CD4-positive, alpha-beta T cell treated with Interleukin-2 at 100 ng/mL for 4 hours (primary cell): ENCODE data around the gene PAFAH2.
"Not testable (repeated sequence)": the region's sequence is repeated elsewhere in the genome, so short reads cannot be mapped to it uniquely, and the experiment has no call there.

Experiments
- DNase-seq: peaks from one replicate; pipeline ENCODE4 v3.0.0-alpha.2; 2020; ENCODE audit warnings: low spot score

Gene PAFAH2

DNA sequence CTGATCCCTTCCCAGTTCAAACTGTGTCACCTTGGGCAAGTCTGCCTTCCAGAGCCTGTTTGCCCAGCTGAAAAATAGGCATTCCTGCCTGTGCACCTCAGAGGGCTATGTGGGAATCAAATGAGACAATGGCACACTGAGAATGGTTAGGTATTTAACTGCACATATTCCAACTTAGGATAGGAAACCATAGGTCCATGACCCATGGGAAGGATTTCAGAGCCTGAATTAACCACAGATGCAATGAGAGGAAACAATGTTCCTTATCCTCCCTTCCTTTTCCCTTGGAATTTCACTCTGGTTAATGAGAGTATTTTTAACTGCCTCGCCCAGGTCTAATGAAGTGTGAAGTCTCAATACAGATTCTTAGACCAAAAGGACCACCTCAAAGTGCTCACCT, 12.7 kb downstream of the PAFAH2 start:
- no peak for DNase-seq

DNA sequence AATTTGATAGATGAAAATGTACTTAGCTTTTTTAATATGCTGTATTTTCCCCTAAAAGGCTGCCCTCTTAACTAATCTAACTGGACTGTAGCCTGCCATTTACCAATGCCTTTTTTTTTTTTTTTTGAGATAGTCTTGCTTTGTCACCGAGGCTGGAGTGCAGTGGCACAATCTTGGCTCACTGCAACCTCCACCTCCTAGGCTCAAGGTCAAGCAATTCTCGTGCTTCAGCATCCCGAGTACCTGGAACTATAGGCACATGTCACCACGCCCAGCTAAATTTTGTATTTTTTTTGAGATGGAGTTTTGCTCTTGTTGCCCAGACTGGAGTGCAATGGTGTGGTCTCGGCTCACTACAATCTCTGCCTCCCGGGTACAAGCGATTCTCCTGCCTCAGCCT, 18.7 kb downstream of the PAFAH2 start:
- no peak for DNase-seq

DNA sequence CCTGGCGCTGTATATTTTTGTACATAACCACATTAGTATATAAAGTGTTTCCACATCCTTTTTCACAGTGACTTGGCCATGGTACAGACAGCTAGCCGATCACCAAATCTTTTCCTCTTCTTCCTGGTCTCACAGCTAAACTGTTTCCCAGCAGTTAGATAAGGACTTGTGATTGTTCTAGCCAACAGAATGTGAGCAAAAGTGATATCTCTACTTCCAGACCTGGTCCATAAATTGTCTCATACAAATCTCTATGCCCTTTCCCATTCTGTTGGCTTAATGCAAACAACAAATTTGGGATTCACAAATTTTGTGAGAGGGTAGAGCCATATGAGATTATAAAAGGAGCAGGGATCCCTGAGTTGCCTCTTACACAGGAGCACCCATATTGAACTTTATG, 19.5 kb downstream of the PAFAH2 start:
- DNase-seq: no peak

DNA sequence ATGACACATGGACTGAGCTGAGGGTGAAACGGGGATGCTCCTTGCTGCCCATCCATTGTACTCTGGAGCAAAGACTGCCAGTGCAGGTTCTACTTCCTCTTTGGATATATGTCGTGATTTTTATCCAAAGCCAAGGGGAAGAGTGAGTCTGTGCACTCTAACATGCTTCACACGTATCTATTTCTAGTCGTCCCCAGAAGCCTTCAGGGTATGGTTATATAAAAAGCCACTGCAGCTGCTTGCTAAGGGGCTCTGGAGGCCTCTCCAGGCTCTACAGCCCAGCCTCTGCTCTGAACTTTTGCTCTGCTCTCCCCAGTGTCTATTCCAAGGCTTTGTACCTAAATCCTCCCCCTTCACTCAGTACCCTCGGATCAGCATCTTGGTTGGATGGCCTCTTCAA, 20.1 kb downstream of the PAFAH2 start:
- DNase-seq: no peak

DNA sequence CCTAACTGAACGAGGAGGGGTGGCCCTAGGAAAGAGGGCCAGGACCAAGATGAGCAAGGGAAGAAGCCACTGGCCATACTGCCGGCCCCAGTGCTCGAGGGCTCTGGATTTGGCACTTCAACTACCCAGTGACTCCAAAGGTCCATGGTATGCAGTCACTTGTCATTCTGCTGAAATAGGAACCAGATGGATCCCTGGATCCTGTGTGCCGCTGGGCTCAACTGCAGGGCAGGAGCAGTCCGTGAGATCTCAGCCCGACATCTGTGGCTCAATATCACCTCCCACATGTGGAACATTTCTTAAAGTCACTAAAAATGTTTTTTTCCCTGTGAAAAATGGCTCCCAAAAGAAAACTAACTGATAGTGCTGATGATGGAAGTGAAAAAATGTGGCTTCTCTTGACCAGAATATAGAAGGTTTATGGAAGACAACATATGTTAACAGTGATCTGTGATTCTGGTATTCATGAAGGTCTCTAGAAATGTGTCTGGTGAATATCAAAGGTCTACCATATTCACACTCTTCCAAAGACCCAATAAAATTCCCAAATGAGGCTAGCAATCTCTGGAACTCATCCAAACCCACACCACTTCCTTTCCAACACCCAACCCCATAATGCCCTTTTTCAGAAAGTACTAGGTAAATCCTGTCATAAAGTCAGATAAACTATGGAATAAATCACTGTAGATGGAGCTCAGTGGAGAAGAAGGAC, 24.1 kb downstream of the PAFAH2 start:
- no peak for DNase-seq

DNA sequence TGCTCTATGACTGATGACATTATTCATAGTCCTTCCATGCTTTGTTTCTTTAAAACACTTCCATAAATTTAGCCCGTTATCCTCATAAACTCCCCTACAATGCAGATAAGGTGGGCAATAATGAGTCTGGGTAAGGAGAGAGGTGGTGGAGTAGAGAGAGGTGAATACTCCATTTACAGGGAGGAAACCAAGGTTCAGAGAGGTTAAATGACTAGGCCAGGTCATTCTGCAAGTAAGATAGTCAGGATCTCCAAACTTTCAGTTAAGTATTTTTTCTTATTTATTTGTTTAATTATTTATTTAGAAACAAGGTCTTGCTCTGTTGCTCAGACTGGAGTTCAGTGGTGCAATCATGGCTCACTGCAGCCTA, 26.1 kb downstream of the PAFAH2 start:
- DNase-seq: no peak

DNA sequence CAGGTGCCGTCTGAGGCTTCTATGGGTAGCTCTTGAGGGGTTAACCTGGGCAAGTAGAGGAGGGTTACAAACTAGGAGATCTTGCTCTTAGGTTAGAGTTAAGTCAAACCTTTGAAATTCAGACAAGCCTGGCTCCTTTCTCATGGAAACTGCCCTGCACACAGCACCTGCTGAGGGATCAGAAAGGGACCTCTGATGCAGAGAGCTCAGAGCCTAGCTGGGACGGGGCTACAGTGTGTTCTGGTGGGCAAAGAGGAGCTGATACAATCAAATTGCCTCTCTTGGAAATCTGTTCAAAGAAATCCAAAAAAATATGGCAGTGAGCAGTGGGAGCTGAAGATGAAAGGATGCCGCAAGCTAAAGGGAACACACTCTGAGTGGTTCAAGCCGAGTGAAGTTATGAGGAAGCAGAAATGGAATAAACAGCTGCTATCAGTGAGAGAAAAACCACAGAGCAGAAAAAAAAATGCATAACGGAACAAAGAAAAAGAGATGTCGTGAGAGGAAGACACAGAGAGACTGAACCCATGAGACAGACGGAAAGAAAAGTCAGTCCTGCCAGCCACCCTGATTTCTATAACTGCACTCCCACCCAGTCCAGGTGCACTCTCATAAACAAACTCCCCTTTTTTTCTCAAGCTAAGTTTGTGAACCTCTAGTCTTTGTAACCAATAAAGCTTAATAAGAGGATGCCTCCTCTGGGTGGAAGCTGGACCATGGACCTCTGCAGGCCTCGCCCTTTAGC, 26.6 kb downstream of the PAFAH2 start:
- DNase-seq: peak; percentile 12

DNA sequence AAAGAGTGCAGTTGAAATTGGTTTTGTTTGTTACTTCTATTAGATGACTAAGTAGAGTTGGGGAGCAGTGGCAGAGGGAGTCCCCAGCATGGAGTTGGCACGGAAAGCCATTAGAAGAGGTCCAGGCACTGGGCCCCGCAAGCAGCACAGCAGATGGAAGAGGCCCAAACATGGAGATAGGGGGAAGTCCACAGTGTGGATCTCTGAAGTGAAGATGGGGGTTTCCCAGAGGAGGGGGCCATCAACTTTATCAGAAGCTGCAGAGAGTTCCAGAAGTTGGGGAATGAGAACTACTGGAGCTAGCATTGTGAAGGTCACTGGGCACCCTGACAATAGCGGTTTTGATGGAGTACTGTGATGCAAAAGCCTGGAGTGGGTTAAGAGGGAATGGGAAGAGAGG, 30.6 kb downstream of the PAFAH2 start:
- DNase-seq: no peak

DNA sequence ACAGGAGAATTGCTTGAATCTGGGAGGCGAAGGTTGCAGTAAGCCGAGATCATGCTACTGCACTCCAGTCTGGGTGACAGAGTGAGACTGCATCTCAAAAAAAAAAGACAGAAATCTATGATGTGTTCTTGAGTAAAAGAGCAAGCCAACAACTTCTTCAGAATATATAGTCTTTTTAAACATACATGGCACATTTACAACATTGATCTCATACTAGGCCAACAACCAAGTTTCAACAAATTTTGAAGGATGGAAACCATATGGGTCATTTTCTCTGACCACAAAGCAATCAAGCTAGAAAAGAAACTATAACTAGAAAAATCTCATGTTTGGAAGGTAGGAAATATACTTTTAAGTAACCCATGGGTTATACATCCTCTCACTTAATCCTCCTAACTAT, 38.3 kb downstream of the PAFAH2 start:
- no peak for DNase-seq

DNA sequence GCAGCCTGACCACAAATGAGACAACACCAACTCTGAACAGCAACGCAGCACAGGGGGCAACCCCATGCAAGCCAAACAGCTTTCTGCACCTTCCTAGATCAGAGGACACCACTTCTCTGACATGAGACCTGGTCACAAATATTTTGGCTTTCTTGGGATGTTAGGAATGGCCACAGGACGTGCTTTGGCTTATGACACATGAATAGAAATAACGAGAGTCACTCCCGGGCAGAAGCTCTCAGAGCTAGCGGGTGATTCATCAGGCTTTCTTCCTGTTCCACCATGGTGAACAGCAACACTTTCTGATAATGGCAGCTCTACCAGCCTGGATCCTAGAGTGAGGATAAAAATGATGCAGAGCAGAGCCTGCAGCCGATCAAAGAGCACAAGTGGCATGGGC, 39.4 kb downstream of the PAFAH2 start:
- no peak for DNase-seq

DNA sequence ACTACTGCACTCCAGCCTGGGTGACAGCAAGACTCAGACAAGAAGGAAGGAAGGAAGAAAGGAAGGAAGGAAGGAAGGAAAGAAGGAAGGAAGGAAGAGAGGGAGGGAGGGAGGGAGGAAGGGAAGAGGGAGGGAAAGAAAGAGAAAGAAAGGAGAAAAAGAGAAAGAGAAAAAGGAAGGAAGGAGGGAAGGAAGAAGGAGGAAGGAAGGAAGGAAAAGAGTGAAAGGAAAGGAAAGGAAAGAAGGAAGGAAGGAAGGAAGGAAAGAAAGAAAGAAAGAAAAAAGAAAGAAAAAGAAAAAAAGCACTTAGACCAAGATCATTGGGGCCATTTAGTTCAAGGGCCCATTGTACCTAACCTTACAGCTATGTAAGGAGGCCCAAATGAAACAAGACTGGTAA, 42.3 kb downstream of the PAFAH2 start:
- no peak for DNase-seq

DNA sequence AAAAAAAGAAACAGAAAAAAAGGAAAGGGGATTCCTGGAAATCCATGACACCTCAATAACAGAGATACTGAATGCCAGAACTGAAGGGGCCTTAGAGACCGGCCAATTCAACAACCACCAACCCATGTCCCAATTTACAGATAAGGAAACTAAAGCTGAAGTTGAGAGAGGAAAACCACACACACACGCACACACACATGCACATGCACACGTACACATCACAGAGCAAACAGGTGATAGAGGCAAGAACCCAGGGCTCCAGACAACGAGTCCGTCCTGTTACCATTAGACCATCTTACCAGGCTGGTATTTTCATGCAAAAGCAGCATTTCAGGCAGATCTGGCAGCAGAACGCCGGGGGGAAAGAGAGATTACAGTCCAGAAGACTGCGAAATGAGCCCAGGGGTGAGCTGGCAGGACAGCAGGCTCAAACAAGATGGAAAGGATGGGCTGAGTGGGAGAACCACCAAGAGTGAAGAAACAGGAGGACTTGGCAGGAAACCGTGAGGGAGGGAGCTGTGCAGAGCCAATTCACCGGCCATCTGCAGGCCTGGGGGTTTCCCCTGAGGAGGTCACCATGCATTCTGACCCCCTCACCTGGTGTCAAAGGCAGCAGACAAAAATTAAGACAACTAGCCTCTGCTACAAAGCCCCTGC, 43.5 kb downstream of the PAFAH2 start:
- no peak for DNase-seq

DNA sequence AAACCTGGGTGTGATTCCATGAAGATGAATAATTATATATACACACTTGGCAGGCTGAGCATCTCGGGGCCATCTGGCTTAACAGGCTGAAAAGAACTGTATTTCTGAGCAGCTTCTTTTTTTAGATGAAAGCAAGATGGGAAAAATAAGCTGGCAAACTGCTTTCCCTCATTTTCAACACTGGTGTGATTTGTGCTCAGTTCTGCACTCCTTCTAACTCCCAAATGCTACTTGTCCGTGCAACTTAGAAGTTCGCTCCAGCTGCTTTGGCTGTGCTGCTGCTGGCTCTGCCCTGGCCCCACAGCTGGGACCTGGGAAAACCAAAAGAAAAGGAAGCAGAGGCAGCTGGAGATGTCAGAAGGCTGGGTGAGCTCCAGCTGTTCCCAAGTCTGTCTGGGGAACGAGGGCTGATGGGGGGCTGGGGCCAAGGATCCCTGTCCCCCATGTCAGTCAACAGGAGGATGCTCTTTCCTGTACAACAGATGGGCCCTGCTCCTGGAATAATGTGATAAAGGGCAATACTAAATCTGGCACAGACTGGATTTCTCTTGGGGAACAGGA, 44.9 kb downstream of the PAFAH2 start:
- no peak for DNase-seq

DNA sequence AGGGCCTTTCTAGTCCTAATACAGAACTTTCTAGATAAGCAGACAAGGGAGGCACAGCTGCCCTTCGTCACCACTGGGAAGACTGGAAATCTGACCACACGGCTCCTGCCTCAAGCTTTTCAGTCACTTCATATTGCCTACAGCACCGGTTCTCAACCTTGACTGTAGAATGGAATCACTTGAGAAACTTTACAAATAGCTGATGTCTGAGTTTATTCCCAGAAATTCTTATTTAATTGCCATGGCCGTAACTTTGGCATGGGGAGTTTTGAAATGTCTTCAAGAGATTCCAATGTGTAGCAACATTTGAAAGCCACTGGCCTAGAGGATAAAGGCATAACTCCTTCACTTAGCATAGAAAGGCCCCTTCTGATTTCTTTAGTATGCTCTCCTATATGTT, 49.2 kb downstream of the PAFAH2 start:
- DNase-seq: no peak

DNA sequence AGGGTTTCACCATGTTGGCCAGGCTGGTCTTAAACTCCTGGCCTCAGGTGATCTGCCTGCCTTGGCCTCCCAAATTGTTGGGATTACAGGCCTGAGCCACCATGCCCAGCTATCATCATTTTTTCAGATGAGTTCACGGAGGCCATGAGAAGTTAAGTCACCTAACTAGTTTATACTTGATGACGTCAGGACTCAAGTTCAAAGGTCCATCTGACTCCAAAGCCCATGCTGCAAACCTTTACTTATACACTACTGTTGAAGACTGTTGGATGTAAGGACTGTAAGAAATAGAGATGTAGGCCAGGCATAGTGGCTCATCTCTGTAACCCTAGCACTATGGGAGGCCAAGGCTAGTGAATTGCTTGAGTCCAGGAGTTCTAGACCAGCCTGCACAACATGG, 50.8 kb downstream of the PAFAH2 start:
- no peak for DNase-seq

DNA sequence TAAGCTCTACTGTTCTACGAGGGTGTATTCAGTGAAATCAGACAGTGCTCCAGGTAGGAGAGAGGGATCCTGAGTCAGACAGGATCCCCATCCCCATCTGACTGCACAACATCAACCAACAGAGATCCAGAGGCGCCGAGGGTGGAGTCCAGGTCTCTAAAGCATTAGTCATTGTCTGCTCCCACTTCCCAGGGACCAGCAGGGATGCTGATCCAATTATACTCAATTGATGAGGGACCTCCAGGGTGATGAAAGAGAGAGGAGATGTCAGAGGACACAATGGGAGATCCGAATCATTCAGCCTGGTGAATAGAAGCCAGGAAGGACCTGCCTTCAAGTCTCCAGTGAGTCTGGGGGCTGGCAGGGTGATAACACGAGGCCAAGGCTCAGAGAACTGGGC, 52.1 kb downstream of the PAFAH2 start:
- no peak for DNase-seq

DNA sequence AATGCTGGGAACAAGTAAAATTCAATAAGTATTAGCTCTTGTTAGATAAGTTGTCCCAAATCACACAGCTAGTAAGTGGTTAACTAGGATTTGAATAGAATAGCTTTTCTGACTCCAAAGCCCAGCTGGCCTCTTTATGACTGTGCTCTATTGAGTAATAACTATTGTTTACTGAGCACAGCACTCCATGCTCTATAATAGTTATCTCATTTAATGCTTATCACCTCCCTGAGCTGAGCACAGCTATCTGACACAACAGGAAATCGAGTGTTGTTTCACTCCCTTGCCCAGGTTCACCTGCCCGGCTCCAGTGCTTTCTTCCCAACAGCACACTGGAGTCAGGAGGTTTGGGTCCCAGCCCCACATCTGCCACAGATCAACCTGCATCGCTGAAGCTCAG, 52.9 kb downstream of the PAFAH2 start:
- no peak for DNase-seq

DNA sequence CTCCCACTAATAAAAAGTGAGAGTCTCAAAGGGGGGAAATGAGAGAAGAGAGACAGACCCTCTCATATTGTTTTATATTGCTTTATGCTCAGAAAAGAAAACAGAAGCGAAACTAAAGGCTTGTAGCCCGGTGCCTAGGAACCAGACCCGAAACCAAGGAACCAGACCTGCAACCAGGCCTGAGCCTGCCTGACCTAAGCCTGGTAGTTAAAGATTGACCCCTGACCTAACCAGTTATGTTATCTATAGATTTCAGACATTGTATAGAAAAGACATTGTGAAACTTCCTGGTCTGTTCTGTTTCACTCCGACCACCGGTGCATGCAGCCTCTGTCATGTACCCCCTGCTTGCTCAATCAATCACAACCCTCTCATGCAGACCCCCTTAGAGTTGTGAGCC, 54.4 kb downstream of the PAFAH2 start:
- DNase-seq: not testable (repeated sequence)

DNA sequence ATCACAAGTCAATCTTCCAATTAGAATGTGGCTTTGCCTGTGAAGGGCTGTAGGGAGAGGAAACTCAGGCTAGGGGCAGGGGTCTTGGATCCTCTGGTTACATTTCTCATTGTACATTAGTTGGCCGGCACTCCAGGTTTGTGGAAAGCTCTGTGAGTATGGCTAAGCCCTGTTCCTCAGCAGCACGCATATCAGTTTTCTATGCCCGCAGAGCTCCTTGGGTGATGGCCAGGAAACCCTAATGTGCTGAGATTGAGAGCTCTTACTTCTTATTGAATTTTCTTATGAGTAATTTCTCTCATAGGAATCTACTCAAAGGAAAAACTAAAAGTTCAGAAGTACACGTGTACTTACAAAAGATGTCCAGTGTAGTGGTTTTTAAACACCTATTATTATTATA, 60.9 kb downstream of the PAFAH2 start:
- no peak for DNase-seq

DNA sequence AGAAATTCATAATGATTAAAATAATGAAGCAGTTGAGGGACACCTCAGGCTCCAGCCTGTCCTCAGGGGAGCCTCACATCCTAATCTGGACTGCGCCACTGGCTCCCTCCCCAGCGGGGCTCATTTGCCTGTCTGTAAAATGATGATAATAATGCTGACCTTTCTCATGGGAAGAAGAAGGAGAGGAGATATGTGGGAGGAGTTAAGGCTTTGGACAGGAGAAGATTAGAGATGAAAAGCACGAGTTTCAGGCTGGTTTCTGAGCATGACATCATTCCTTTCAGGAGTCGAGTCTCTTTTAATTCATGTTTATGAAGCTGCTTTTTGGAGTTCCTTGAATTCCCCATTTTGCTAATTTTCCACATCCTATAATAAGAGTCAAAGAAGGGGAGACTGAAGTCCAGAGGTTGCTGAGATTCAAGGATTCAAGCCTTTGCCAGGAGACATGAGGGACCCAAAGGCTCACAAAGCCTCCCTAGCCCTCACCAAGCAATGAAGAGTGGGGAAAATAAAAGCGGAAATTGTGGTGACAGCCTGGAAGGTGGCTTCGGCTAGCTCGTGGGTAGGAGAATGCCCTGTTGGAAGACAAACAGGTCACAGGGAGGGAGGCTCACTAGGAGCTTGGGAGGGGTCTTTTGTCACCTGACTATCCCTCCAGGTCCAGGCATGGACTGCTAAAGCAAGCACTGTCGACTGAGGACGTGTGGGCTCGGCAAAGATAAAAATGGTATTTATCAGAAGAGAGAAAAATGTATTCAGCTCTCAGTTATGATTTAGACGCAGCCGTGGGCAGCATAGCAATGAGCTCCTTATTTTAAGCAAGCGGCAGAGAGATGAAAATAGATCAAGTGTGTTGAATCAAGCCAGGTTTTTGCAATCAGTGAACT, 64.1 kb downstream of the PAFAH2 start:
- no peak for DNase-seq

DNA sequence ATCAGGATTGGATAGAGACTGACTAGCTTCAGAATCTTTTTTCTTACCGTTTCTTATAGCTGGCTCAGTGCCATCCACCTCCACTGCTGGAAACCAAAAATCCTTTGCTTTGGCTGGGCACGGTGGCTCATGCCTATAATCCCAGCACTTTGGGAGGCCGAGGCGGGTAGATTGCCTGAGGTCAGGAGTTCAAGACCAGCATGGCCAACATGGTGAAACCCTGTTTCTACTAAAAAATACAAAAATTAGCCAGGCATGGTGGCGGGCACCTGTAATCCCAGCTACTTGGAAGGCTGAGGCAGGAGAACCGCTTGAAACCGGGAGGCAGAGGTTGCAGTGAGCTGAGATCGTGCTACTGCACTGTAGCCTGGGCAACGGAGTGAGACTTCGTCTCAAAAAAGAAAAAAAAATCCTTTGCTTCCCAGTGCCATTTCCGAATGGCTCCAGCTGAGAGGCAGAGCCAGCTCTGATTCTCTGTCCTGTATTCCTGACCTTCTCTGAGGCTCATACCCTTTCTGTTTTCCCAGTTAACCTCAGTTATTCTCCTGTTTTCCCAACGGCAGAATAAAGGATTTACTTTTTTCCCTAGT, 65.0 kb downstream of the PAFAH2 start:
- not testable (repeated sequence) for DNase-seq

DNA sequence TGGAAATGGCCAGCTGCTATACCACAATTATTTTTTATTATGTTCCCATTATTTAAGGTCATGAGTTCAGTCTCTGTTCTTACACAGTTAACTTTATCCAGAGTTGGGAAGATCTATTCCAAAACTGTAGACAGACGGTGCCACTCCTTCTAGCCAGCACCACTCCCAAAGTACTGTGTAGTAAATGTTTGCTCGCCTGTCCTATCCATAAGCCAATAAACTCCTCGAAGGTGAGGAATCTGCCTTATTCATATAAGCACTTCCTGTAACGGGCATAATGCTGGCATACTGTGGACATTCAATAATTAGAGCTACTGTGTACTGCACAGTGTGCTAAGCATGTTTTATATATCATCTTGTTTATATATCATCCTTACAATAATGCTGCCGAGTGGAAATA, 65.5 kb downstream of the PAFAH2 start:
- no peak for DNase-seq
